Testis (tissue), 3 donors: ENCODE data around the gene C1orf116. TPM values are rescaled to one million over a fixed set of nuclear protein-coding genes. Genes with fewer than 3 reads are reported as not detected.
A peak's percentile ranks its signal among the peaks of the same experiment; 100 is the strongest.

ENCODE experiments used
- DNase-seq: peaks from one replicate; pipeline ENCODE4 v3.0.0-alpha.2; 2019
- H3K27ac ChIP-seq, 2 donors: fragments of 200-600 bp; sonication (generic); one replicate each; pipeline ENCODE4 v1.5.1; 2019
- H3K27me3 ChIP-seq: fragments of 200-600 bp; sonication (generic); one replicate; pipeline ENCODE4 v1.5.1; 2019
- H3K36me3 ChIP-seq: fragments of 200-600 bp; sonication (generic); one replicate; pipeline ENCODE4 v1.5.1; 2017; ENCODE audit warnings: low read depth; ENCODE audit errors: missing control alignments
- H3K4me1 ChIP-seq: fragments of 200-600 bp; sonication (generic); one replicate; pipeline ENCODE4 v1.5.1; 2019
- H3K4me3 ChIP-seq, 2 donors: fragments of 200-600 bp; sonication (generic); one replicate each; pipeline ENCODE4 v1.5.1; 2017 to 2019
- H3K9me3 ChIP-seq: fragments of 200-600 bp; sonication (generic); one replicate; pipeline ENCODE4 v1.5.1; 2017
- POLR2A ChIP-seq: fragments of 450-650 bp; IDR thresholded peaks from one replicate; pipeline ENCODE4 v1.6.1; 2017; ENCODE audit warnings: antibody characterized with exemption, mild to moderate bottlenecking, moderate library complexity
- WGBS, 2 donors: methylation state at CpG; one replicate each; pipeline ENCODE4 v1.1.5; 2018; 5-methylcytosine and 5-hydroxymethylcytosine counted together
- intact Hi-C: fragments of 100-400 bp; cut with DNase I; formaldehyde crosslinking; loops from one replicate; pipeline ENCODE4 v1.15.1; 2023; ENCODE audit warnings: low total_unique reads
- polyA plus RNA-seq: library from polyadenylated mRNA; stranded (reverse); fragments of 350-450 nt; fragmentation: Illumina TruSeq; extraction: RNeasy Lipid Tissue Mini Kit (QIAGEN cat#74804); gene quantifications from one replicate; pipeline ENCODE4 v1.2.3, GENCODE V29; 2014; ENCODE audit warnings: low read depth, low replicate concordance; ENCODE audit not compliant: insufficient read depth
- total RNA-seq, 2 donors: library from RNA; depleted of rRNA; stranded (reverse); fragments of >200 nt; gene quantifications; one replicate each; pipeline ENCODE4 v1.2.3, GENCODE V29; 2016
- TF ChIP-seq, protein P1 (sequence below), 3 experiments: fragments of 450-650 bp in 2 of 3; fragments of 200-600 bp in 1 of 3; sonication (generic) in 1 of 3; IDR thresholded peaks; one replicate each; pipeline ENCODE4 v1.5.1; 2016 to 2019; ENCODE audit warnings: antibody characterized with exemption in 3 of 3, mild to moderate bottlenecking in 2 of 3, moderate library complexity in 1 of 3

Gene C1orf116
- total and polyA plus RNA-seq, 3 donors from 2014 or later, result 0.31 to 0.88 (median 0.71) TPM

DNA sequence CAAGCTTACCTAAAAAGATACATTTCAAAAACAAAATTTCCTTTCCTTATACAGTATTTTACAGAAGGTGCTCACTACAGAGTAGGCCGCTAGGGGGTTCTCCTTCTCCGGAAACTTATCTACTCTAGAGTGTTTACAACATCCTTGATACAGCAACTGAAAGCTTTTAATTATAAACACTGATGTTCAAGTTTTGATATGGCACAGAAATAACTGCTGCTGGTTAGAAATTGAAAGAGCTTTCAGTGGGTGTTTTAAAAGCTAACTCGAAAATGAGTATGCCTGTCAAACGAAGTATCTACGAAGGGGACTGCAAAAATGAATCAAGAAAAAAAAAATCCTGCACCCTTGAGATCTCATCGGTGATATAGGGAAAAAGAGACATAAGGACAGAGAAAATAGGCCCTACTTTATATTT, 17.4 kb upstream of the C1orf116 start:
- Histone ChIP-seq H3K9me3 (no peaks in the 10 kb centered on the region), H3K27ac (peak overlapping the region; percentile 96 to 98), H3K27me3 (no peaks in the 10 kb centered on the region), H3K36me3 (no peaks in the 10 kb centered on the region), H3K4me1 (peaks cover 18% of the 10 kb centered on the region), H3K4me3 (peak overlapping the region; percentile 90 to 100)
- peak; percentile 78 for DNase-seq
- intact Hi-C loops, result no loop called here
- TF ChIP-seq POLR2A, result no peak
- TF ChIP-seq, protein P1, sequence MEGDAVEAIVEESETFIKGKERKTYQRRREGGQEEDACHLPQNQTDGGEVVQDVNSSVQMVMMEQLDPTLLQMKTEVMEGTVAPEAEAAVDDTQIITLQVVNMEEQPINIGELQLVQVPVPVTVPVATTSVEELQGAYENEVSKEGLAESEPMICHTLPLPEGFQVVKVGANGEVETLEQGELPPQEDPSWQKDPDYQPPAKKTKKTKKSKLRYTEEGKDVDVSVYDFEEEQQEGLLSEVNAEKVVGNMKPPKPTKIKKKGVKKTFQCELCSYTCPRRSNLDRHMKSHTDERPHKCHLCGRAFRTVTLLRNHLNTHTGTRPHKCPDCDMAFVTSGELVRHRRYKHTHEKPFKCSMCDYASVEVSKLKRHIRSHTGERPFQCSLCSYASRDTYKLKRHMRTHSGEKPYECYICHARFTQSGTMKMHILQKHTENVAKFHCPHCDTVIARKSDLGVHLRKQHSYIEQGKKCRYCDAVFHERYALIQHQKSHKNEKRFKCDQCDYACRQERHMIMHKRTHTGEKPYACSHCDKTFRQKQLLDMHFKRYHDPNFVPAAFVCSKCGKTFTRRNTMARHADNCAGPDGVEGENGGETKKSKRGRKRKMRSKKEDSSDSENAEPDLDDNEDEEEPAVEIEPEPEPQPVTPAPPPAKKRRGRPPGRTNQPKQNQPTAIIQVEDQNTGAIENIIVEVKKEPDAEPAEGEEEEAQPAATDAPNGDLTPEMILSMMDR (IDR thresholded peaks at IDR 0.05), result peak; percentile 73 to 78 (median 76)
- WGBS, 2 donors, result 0 to 1% methylated on average over 6 of the region's 6 CpGs

GRCh38 chr1:207049514-207049913, 17.0 kb upstream of the C1orf116 start:
- Histone ChIP-seq H3K27me3 (no peaks in the 10 kb centered on the region), H3K4me1 (peaks cover 18% of the 10 kb centered on the region), H3K36me3 (no peaks in the 10 kb centered on the region), H3K27ac (peak overlapping the region in 1 of 2 donors; percentile 96), H3K9me3 (no peaks in the 10 kb centered on the region), H3K4me3 (peak overlapping the region; percentile 90 to 100)
- DNase-seq, result no peak
- intact Hi-C loops, result no loop called here
- WGBS, 2 donors, result 31 to 38% methylated on average over 8 of the region's 8 CpGs
- TF ChIP-seq, protein P1 (IDR thresholded peaks at IDR 0.05), result no peak
- TF ChIP-seq POLR2A, result no peak

- intact Hi-C loops, result no loop called here
- Histone ChIP-seq H3K9me3 (no peaks in the 10 kb centered on the region), H3K27me3 (no peaks in the 10 kb centered on the region), H3K4me1 (peaks cover 18% of the 10 kb centered on the region), H3K4me3 (no peak overlapping the region), H3K36me3 (no peaks in the 10 kb centered on the region), H3K27ac (no peak overlapping the region)
- DNase-seq, result no peak
- 66 to 81% methylated on average over 4 of the region's 4 CpGs for WGBS, 2 donors
- TF ChIP-seq, protein P1 (IDR thresholded peaks at IDR 0.05), result no peak
- TF ChIP-seq POLR2A, result no peak
These were observed 16.5 kb upstream of the C1orf116 start for GRCh38 chr1:207049054-207049453.

GRCh38 chr1:207048041-207048440, 15.5 kb upstream of the C1orf116 start:
- Histone ChIP-seq H3K4me3 (no peak overlapping the region), H3K27ac (no peak overlapping the region), H3K4me1 (peaks cover 18% of the 10 kb centered on the region), H3K27me3 (no peaks in the 10 kb centered on the region), H3K36me3 (no peaks in the 10 kb centered on the region), H3K9me3 (no peaks in the 10 kb centered on the region)
- 75 to 81% methylated on average over 6 of the region's 6 CpGs for WGBS, 2 donors
- intact Hi-C loops, result no loop called here
- TF ChIP-seq, protein P1 (IDR thresholded peaks at IDR 0.05), result no peak
- TF ChIP-seq POLR2A, result no peak
- no peak for DNase-seq

GRCh38 chr1:207047505-207047904, 14.9 kb upstream of the C1orf116 start:
- no peak overlapping the region for H3K4me3 ChIP-seq
- DNase-seq, result no peak
- H3K27me3 ChIP-seq, result no peaks in the 10 kb centered on the region
- H3K4me1 ChIP-seq, result peaks cover 18% of the 10 kb centered on the region
- H3K27ac ChIP-seq, result no peak overlapping the region
- 87 to 91% methylated on average over 1 of the region's 1 CpG for WGBS, 2 donors
- intact Hi-C loops, result no loop called here
- no peaks in the 10 kb centered on the region for H3K36me3 ChIP-seq
- TF ChIP-seq POLR2A, result no peak
- TF ChIP-seq, protein P1 (IDR thresholded peaks at IDR 0.05), result no peak
- H3K9me3 ChIP-seq, result no peaks in the 10 kb centered on the region
